MM.1S (cell line): ENCODE results near the gene DNAAF1.

Source experiments
- DNase-seq: peaks from one replicate; pipeline ENCODE4 v3.0.0-alpha.2; 2015
- H2AFZ ChIP-seq: fragments of 300-600 bp; sonication (generic); 2 replicates; pipeline ENCODE4 v1.6.0; 2016; ENCODE audit warnings: antibody characterized with exemption, low read length
- H3F3A ChIP-seq: fragments of 300-600 bp; sonication (generic); 2 replicates; pipeline ENCODE4 v1.6.1; 2016; ENCODE audit warnings: mild to moderate bottlenecking, antibody characterized with exemption, low read length, moderate library complexity, mixed read lengths; ENCODE audit not compliant: insufficient read depth
- H3K27ac ChIP-seq: fragments of 300-600 bp; sonication (generic); 2 replicates; pipeline ENCODE4 v1.5.1; 2016; ENCODE audit warnings: mild to moderate bottlenecking, low read length
- H3K27me3 ChIP-seq: fragments of 300-600 bp; sonication (generic); replicated peaks from 2 replicates; pipeline ENCODE4 v1.6.0; 2016; ENCODE audit warnings: low read length; ENCODE audit not compliant: insufficient read depth
- H3K36me3 ChIP-seq: fragments of 300-600 bp; sonication (generic); replicated peaks from 2 replicates; pipeline ENCODE4 v1.6.1; 2016; ENCODE audit warnings: mild to moderate bottlenecking, low read length, mixed read lengths; ENCODE audit not compliant: insufficient read depth
- H3K4me1 ChIP-seq: fragments of 300-600 bp; sonication (generic); 2 replicates; pipeline ENCODE4 v1.6.1; 2016; ENCODE audit warnings: low read length, mixed read lengths
- H3K4me2 ChIP-seq: fragments of 300-600 bp; sonication (generic); 2 replicates; pipeline ENCODE4 v1.6.0; 2016; ENCODE audit warnings: low read depth, low read length
- H3K4me3 ChIP-seq: fragments of 300-600 bp; sonication (generic); 2 replicates; pipeline ENCODE4 v1.5.1; 2016; ENCODE audit warnings: low read length, mixed read lengths
- H3K79me2 ChIP-seq: fragments of 300-600 bp; sonication (generic); 2 replicates; pipeline ENCODE4 v1.6.1; 2016; ENCODE audit warnings: mixed run types, low read length, mixed read lengths
- H3K9ac ChIP-seq: fragments of 300-600 bp; sonication (generic); 2 replicates; pipeline ENCODE4 v1.6.1; 2016; ENCODE audit warnings: low read length, mixed read lengths
- H3K9me2 ChIP-seq: fragments of 300-600 bp; sonication (generic); replicated peaks from 2 replicates; pipeline ENCODE4 v1.6.1; 2016; ENCODE audit warnings: mild to moderate bottlenecking, low read length, mixed read lengths; ENCODE audit not compliant: insufficient read depth
- H3K9me3 ChIP-seq: fragments of 300-600 bp; sonication (generic); replicated peaks from 2 replicates; pipeline ENCODE4 v1.6.1; 2016; ENCODE audit warnings: mild to moderate bottlenecking, low read length, mixed read lengths; ENCODE audit not compliant: insufficient read depth
- H4K20me1 ChIP-seq: fragments of 300-600 bp; sonication (generic); 2 replicates; pipeline ENCODE4 v1.6.1; 2016; ENCODE audit warnings: mild to moderate bottlenecking, low read length, moderate library complexity, mixed read lengths; ENCODE audit not compliant: insufficient read depth
- CTCF ChIP-seq: fragments of 300-600 bp; sonication (generic); IDR thresholded peaks from 2 replicates; pipeline ENCODE4 v1.5.1; 2016; ENCODE audit warnings: antibody characterized with exemption, low read length, mixed read lengths
- EZH2 ChIP-seq: fragments of 300-600 bp; sonication (generic); optimal IDR thresholded peaks from 2 replicates; pipeline ENCODE3; 2017; ENCODE audit warnings: low read depth, mild to moderate bottlenecking, antibody characterized with exemption, low read length, mixed read lengths
- EZH2phosphoT487 ChIP-seq: fragments of 300-600 bp; sonication (generic); IDR thresholded peaks from 2 replicates; pipeline ENCODE4 v1.6.1; 2018; ENCODE audit warnings: antibody characterized with exemption, low read length

DNAAF1 gene

GRCh38 chr16:84159800-84160199 is 14.7 kb downstream of the DNAAF1 start:
- Histone ChIP-seq H3K4me3 (no peak overlapping the region), H3K79me2 (no peaks in the 10 kb centered on the region), H4K20me1 (no peaks in the 10 kb centered on the region), H3K27ac (no peak overlapping the region), H3K9ac (no peak overlapping the region), H2AFZ (no peak overlapping the region), H3K36me3 (no peaks in the 10 kb centered on the region), H3K4me1 (no peaks in the 10 kb centered on the region), H3K4me2 (no peak overlapping the region), H3K27me3 (no peaks in the 10 kb centered on the region), H3K9me3 (no peaks in the 10 kb centered on the region), H3F3A (no peaks in the 10 kb centered on the region), H3K9me2 (no peaks in the 10 kb centered on the region)
- no peak for DNase-seq
- TF ChIP-seq EZH2phosphoT487 (no peak), CTCF (no peak), EZH2 (no peak)

DNA sequence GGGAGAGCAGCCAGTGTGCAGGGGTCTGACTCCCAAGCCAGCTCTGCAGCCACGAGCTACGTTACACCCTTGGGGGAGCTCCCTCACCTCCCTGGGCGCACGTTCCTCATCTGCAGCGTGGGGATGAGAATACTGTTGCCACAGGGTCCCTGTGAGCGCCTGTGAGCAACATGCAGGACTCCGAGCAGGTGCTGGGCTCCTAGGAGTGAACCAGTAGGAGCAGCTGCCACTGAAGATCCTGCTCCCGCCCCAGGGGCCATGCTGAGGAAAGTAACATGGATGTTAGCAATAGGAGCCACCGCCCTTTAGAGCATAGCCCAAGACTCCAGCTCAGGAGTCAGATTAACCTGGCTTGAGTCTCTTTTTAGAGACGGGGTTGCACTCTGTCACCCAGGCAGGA is 15.9 kb downstream of the DNAAF1 start:
- Histone ChIP-seq H3K9me2 (no peaks in the 10 kb centered on the region), H3K4me2 (no peak overlapping the region), H3K9me3 (no peaks in the 10 kb centered on the region), H3K36me3 (no peaks in the 10 kb centered on the region), H2AFZ (no peak overlapping the region), H3K4me1 (no peaks in the 10 kb centered on the region), H4K20me1 (no peaks in the 10 kb centered on the region), H3K27me3 (no peaks in the 10 kb centered on the region), H3F3A (no peaks in the 10 kb centered on the region), H3K9ac (no peak overlapping the region), H3K4me3 (no peak overlapping the region), H3K79me2 (no peaks in the 10 kb centered on the region), H3K27ac (no peak overlapping the region)
- no peak for TF ChIP-seq EZH2phosphoT487
- no peak for TF ChIP-seq EZH2
- TF ChIP-seq CTCF: no peak
- DNase-seq: no peak

- Histone ChIP-seq H3K4me1 (no peaks in the 10 kb centered on the region), H3K4me2 (no peak overlapping the region), H3K27me3 (no peaks in the 10 kb centered on the region), H3K36me3 (no peaks in the 10 kb centered on the region), H3K27ac (no peak overlapping the region), H3K4me3 (no peak overlapping the region), H3F3A (no peaks in the 10 kb centered on the region), H2AFZ (no peak overlapping the region), H3K79me2 (no peaks in the 10 kb centered on the region), H3K9me3 (no peaks in the 10 kb centered on the region), H3K9ac (no peak overlapping the region), H3K9me2 (no peaks in the 10 kb centered on the region), H4K20me1 (no peaks in the 10 kb centered on the region)
- DNase-seq: no peak
- TF ChIP-seq EZH2: no peak
- no peak for TF ChIP-seq CTCF
These were observed 16.7 kb downstream of the DNAAF1 start for GRCh38 chr16:84161801-84162200.

- TF ChIP-seq EZH2phosphoT487 (no peak), EZH2 (no peak), CTCF (no peak)
- Histone ChIP-seq H3K4me3 (no peak overlapping the region), H3K36me3 (no peaks in the 10 kb centered on the region), H2AFZ (no peak overlapping the region), H3K9me3 (no peaks in the 10 kb centered on the region), H3F3A (no peaks in the 10 kb centered on the region), H3K4me1 (no peaks in the 10 kb centered on the region), H3K27me3 (no peaks in the 10 kb centered on the region), H3K9ac (no peak overlapping the region), H3K4me2 (no peak overlapping the region), H3K79me2 (no peaks in the 10 kb centered on the region), H4K20me1 (no peaks in the 10 kb centered on the region), H3K9me2 (no peaks in the 10 kb centered on the region), H3K27ac (no peak overlapping the region)
- no peak for DNase-seq
These were observed 20.6 kb downstream of the DNAAF1 start for GRCh38 chr16:84165746-84166145.
